Stimulated activated naive CD4-positive, alpha-beta T cell treated with Interleukin-2 at 50 U/mL for 16 hours (primary cell): ENCODE results near the gene UBR4.

ENCODE experiments used
- DNase-seq: peaks from one replicate; lab custom pipeline; 2025; lab: John Stamatoyannopoulos, UW

The UBR4 gene

DNA sequence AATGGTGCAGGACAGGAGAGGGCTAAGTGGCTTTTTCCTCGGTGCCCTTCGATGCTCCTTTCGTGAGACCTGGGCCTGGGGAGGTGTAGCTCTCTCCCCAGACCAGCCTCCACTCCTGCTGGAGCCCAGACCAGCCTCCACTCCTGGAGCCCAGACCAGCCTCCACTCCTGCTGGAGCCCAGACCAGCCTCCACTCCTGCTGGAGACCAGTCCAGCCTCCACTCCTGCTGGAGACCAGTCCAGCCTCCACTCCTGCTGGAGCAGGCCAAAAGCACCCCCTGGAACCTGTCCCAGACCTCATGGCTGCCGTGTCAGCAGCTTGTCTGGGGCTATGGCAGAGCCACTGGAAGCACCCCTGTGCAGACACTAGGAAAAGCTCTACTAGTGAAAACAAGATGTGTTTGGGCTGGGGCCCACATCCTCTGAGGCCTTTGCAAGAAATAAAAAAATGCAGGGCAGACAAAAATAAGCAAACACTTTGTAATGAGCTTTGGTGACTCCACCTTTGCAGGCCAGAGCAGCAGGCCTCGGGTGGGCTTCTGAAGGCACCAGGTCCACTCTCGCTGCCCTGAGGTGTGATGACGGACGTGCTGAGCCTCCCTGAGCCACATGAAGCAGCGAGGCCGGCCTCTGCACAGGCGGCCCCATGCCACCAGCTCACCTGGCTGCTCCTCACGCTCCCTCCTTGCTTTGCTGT is 137.6 kb downstream of the UBR4 start:
- no peak for DNase-seq

GRCh38 chr1:19071674-19072281 is 138.3 kb downstream of the UBR4 start:
- no peak for DNase-seq

DNA sequence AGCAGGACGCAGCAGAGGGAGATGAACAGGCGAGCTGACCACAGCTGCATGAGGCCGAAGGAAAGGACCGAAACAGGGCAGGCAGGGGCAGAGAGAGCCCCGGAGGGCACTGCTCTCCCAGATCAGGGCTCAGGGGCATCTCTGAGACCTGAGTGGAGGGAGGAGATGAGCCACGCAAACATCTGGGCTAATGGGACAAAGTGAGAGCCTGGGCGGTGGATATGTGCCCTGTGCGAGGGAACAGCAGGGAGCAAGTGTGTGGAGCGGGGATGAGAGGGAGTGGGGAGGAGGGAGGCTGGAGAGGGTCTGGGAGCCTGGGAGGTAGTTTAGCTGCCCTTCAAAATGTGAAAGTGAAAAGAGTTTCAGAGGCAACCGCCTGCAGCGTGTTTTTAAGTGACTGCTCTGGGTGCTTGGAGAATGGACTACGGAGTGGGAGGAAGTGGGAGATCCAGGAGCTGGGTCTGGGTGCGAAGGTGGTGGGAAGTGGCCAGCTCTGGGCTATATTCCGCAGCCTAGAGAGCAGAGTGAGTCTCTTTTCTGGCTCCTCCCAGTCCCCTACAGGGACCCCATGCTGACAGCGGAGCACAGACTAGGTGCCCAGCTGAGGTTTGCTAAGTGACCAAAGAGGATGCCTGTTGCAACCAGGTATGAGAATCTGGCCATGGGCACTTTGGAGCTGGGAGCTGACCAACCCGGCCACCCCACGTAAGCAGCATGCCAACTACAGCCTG is 139.0 kb downstream of the UBR4 start:
- DNase-seq, result no peak

- DNase-seq, result no peak
Measured at GRCh38 chr1:19070197-19070651, 139.8 kb downstream of the UBR4 start.

DNA sequence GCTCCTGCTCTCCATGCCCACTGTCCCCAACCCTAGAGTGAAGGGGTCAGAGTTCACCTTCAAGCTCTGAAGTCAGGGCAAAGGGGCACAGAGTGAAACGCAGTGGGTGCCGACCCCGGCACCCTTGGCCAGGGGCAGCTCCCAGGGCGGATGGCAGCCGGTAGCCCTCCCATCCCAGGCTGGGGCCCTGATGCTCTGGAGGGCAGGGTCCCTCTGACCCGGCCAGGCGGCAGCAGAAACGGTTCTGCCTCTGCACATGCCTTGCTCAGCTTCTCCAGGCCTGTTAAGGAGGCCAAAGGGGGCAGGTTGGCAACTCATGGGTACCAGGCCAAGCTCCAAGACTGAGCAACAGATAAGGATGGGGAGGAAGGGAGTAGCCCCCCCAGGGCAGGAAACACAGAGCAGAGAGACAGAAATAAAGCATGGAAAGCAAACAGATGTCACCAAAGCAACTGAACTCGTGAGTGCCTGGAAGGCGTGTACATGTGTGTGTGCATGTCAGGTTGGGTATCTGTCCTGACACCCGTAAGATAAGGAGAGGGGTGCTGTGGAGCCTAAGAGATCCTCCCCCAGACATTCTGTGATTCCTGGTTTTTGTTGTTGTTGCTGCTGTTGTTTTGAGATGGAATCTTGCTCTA is 141.3 kb downstream of the UBR4 start:
- DNase-seq, result no peak

GRCh38 chr1:19067912-19068638 is 142.0 kb downstream of the UBR4 start:
- DNase-seq, result no peak

DNA sequence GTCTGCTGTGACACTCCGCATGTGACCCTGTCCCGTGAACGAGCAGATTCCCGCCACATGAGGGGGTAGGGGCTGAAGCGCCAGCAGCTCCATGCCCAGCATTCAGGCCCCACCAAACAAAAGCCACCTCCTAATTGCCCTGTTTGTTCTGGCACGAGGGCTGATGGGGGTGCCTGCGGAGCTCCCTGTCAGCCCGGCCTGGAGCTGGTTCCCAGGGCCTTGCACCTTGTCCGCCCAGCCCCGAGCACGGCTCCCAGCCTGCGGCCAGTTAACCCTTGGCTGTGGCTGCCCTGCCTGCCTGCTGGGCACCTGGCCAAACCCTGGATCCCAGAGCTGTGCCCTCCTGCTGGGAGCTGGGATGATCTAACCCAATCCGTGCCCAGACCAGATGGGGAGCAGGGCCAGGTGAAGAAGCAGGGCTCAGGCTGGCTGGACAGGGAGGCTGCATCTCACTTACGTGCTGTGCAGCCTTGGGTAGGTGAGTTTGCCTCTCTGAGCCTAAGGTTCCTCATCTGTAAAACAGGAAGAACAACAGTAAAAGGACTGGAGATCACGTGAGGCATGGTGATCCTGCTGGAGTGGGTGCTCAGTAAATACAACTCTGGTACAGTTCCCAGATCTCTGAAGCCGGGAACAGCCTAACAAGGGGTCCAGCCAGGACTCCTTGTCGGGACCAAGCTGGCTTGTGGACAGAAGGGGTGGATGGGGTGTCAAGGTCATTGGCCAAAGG is 142.7 kb downstream of the UBR4 start:
- DNase-seq, result no peak

- DNase-seq, result no peak
Measured at GRCh38 chr1:19066874-19067181, 143.2 kb downstream of the UBR4 start.

DNA sequence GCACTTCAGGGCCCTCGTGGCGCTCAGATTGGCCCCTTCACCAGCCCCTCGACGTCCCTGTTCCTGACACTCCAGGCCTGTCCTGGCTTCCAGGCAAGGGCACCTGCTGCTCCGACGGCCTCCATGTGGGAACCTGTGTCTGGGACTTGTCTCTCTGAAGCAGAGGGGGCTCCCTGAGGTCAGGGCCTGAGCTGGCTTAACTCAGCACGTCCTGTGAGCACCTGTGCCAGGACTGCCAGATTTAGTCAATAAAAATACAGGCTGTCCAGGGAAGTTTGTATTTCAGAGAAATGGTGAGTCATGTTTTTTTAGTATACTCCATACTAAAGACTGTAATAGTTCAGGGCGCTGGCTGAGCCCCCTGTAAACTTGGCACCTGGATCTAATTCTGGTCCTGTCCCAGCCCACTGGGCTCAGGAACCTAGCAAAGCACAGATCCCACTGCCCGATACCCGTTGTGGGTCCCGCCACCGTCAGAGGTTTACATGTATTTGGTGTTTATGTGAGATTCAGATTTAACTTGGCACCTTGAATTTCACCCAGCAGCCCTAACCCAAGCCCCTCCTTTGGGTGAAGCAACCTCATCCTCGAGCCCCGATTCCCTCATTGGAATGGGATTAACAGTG is 143.7 kb downstream of the UBR4 start:
- no peak for DNase-seq

DNA sequence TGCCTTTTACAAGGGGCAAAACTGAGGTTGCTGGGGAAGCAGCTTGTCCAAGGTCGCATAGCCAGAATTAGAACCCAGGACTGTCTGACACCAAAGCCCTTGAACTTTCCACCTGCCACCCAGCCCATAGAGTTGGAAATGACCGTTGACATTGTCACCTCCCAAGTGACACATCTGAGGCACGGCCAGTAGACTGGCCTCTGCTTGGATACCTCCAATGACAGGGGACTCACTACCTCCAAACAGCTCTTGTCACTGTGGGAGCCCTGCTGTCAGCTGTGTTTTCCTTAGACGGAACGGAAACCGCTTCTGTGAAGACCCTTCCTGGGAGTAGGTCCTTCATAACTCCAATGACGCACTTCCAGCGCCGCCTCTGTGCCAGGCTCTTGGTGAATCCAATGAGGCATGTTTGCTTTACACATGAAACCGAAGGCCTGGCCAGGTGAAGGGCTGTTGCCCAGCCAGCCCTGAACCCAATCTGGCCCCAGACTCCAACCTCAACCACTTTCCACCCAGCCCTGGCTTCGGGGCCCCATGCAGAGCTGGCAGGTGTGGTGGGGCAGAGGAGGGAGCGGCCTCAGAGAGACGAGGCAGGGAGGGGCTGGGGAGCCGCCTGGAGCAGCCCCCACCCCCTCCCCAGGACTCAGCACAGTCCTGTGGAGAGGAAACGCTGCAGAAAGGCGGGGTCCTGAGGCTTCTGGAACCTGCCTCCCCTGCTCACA is 144.4 kb downstream of the UBR4 start:
- no peak for DNase-seq

DNA sequence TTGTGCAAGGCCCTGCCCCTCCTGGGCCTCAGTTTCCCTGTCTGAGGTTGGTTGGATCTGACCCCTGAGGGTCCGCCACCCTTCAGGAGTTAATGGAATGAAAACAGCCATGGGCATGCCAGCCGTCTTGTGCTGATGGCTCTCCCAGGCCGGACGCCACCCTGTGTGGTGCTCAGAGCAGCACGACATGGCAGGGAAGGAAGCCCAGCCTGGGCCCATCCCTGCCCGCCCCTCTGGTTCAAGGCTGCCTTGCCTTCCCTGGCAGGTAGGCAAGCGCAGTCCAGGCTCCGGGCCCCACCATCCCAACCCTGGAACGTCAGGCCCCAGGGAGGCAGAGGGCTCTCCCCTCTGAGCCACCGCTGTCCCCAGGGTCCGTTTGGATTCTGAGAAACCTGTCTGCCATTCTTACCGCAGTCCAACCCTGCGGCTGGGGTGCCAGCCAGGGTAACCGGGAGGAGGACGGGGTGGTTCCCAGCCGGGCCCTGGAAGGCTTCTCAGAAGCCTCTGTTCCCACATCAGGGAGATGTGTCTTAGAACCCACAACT is 145.1 kb downstream of the UBR4 start:
- DNase-seq, result no peak

GRCh38 chr1:19063122-19063521 is 146.9 kb downstream of the UBR4 start:
- no peak for DNase-seq

DNA sequence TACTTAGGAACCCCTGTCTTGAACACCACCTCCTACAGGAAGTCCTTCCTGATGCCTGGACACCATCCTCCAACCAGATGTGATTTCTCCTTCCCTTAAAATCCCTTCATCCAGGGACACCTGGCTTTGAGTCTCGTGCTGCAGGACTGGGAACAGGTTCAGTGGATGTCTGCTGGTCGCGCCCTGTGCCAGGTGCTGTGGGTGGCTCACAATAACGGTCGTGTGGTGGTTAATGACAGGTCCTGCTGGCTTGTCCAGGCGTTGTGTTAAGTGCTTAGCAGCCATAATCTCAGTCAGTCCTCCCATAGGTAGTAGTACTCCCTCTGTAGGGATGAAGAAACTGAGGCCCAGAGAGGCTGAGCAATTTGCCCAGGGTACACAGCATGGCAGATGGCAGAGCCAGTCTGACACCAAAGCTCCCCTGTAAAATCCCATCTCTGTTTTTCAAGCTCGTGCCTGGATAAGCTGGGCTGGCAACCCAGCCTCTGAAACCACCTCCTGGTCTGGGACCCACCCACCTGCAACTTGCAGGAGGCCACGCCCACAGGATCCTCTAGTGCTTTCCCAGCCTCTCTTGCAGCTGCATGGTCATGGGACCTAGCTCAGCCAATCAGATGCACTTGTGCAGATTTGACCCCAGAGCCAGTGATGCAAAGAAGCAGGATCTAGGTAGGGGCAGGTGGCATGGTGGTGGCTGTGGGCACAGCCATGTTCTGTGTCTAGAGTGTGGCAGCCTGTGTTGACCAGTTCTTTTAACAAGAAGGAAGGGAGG is 147.6 kb downstream of the UBR4 start:
- no peak for DNase-seq

GRCh38 chr1:19061798-19062197 is 148.3 kb downstream of the UBR4 start:
- no peak for DNase-seq

DNA sequence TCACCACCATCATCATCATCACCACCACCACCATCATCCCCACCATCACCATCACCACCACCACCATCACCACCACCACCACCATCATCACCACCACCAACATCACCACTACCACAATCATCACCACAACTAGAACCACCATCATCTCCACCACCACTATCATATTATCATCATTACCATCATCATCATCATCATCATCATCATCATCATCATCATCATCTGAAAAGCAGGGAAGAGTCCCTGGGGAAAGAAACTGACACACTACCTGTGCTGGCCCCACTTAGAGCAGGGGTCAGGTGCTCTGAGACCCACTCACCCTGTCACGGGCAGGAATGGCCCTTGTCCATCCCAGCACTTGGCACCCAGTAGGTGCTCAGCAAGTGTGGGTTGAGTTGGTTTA is 148.7 kb downstream of the UBR4 start:
- DNase-seq, result no peak

GRCh38 chr1:19059773-19060172 is 150.3 kb downstream of the UBR4 start:
- DNase-seq, result no peak

DNA sequence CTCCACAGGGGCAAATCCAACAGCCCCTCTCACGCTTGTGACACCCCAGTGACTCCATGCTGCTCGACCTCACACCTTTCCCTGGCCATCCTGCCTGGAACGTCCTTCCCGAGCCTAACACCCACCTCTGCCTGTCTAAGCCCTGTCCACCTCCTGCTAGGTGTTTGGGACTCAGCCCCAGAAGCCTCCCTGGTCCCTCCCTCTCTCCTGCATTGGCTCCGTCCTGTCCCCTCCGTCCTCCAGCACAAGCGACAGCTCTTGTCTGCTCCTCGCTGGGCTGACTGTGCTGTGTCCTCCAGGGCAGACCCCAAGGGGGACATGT is 151.6 kb downstream of the UBR4 start:
- no peak for DNase-seq

DNA sequence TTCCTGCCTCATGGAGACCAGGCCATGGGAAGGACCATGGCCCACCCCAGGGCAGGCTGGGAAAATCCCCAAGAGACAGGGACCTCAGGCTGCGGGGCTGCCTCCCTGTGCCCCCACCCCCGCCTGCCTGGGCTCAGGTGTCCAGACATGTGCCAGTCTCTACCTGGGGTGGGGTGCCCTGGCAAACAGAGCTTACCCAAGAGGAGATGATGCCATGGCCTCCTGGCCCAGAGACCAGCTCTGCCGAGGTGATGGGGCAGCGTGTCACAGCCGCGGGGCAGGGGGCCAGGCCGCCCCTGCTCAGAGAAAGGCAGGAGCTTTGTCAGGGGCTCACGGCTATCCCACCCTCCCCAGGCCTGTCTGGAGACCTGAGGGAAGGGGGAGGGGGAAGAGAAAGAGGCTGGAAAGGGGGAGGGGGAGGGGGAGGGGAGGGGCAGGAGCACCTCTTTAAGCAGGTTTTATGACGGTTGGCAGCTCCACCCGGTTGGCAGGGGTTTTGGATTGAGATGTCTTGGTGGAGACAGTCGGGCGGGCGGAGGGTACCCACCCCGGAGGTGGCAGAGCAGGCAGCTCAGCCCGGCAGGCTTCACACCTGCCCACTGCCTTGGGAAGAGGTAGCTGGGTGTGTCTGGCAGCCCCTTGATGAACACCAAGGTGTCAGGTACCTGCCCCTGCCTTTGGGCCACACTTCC is 152.1 kb downstream of the UBR4 start:
- DNase-seq, result no peak
